ENCODE measurements around the gene BICRA.

- TF ChIP-seq POLR2A (IDR thresholded peaks at IDR 0.05): no peak
- TF ChIP-seq CTCF (IDR thresholded peaks at IDR 0.05): no peak
- no peak for TF ChIP-seq EP300 (IDR thresholded peaks at IDR 0.05)
These were observed 47.9 kb upstream of the BICRA start for GRCh38 chr19:47560999-47561398.
